NB4 (cell line): ENCODE results near the gene SENP7.

Experiments used
- DNase-seq: peaks from one replicate; pipeline ENCODE4 v3.0.0; 2010; ENCODE audit warnings: low read depth
- H3K4me3 ChIP-seq: one replicate; pipeline ENCODE4 v1.5.1; 2011; ENCODE audit warnings: mild to moderate bottlenecking, low read depth, low read length, moderate library complexity
- MYC ChIP-seq: IDR thresholded peaks from 2 replicates; pipeline ENCODE4 v1.6.1; 2011; ENCODE audit warnings: low read depth, low read length
- POLR2A ChIP-seq: IDR thresholded peaks from 2 replicates; pipeline ENCODE4 v1.6.1; 2011; ENCODE audit warnings: mild to moderate bottlenecking; ENCODE audit not compliant: insufficient read length; ENCODE audit errors: extremely low read depth
- TF ChIP-seq, protein P1 (sequence below): IDR thresholded peaks from 2 replicates; pipeline ENCODE4 v1.6.1; 2011; ENCODE audit warnings: low read depth, low read length
- TF ChIP-seq, protein P2 (sequence below): IDR thresholded peaks from one replicate; pipeline ENCODE4 v1.5.1; 2012; ENCODE audit warnings: low read depth, low read length

Gene SENP7

DNA sequence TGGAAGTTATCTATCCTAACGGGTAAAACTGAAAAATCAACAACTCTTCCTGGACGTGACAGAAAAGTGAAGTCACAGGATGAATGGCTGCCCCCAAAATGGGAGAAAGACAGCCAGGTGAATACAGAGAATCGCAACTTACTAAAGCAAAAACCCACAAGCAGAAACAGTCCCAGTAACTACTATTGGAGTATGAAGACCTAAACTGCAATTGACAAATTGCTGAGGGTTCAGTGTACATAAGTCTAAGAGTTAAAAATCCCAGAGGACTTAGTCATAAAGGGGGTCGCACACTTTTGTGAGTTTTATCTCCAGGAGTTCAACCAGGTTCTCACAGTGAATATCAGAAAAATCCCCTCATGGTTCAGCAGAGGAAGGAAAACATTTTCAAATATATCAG, 135.8 kb downstream of the SENP7 start:
- no peak overlapping the region for H3K4me3 ChIP-seq
- TF ChIP-seq, protein P1, sequence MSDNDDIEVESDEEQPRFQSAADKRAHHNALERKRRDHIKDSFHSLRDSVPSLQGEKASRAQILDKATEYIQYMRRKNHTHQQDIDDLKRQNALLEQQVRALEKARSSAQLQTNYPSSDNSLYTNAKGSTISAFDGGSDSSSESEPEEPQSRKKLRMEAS, result no peak
- TF ChIP-seq, protein P2, sequence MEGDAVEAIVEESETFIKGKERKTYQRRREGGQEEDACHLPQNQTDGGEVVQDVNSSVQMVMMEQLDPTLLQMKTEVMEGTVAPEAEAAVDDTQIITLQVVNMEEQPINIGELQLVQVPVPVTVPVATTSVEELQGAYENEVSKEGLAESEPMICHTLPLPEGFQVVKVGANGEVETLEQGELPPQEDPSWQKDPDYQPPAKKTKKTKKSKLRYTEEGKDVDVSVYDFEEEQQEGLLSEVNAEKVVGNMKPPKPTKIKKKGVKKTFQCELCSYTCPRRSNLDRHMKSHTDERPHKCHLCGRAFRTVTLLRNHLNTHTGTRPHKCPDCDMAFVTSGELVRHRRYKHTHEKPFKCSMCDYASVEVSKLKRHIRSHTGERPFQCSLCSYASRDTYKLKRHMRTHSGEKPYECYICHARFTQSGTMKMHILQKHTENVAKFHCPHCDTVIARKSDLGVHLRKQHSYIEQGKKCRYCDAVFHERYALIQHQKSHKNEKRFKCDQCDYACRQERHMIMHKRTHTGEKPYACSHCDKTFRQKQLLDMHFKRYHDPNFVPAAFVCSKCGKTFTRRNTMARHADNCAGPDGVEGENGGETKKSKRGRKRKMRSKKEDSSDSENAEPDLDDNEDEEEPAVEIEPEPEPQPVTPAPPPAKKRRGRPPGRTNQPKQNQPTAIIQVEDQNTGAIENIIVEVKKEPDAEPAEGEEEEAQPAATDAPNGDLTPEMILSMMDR, result no peak
- no peak for TF ChIP-seq POLR2A
- no peak for TF ChIP-seq MYC
- no peak for DNase-seq

DNA sequence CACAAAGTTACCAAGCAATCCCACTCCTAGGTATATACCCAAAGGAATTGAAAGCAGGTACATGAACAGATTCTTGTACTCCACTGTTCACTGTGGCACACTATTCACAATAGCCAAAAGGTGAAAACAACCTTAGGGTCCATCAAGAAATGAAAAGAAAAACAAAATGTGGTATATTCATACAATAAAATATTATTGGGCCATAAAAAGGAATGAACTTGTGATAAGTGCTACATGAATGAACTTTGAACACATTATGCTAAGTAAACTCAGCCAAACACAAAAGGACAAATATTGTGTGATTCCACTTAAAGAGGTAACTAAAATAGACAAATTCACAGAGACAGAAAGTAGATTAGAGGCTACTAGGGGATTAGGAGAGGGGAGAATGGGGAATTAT, 137.4 kb downstream of the SENP7 start:
- no peak for TF ChIP-seq POLR2A
- TF ChIP-seq, protein P1, result no peak
- TF ChIP-seq, protein P2, result no peak
- TF ChIP-seq MYC, result no peak
- H3K4me3 ChIP-seq, result no peak overlapping the region
- no peak for DNase-seq

DNA sequence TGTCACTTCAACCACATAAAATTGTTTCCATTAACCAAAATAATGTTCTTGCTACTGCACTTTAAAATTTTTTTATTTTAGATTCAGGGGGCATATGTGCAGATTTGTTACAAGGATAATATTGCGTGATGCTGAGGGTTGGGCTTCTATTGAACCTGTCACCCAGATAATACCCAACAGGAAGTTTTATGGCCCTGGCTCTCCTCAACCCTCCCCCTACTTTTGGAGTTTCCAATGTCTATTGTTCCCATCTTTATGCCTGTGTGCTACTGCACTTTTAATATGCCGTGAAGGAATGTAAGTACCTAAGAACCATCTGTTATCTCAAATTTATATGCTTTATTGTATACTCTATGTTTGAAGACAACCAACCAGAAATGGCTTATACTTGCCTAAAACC, 150.6 kb downstream of the SENP7 start:
- H3K4me3 ChIP-seq, result no peak overlapping the region
- DNase-seq, result no peak
- TF ChIP-seq, protein P2, result no peak
- TF ChIP-seq, protein P1, result no peak
- no peak for TF ChIP-seq MYC
- no peak for TF ChIP-seq POLR2A

DNA sequence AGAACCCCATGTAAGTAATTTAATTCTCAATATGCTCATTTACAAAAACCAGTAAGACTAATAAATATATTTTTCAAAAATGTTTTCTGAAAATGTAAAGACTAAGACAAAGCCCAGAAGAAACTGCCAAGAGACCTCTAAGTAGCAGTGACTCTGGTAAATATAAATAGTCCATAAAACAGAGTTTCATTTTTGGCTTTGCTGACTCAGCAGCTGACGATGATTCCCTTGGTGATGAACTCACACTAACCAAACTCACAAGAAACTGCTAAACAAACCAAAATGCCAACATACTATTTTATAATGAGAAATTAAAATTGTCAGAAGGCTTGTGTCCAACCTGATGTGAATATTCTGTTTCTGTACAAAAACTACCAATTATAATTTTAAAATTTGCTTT, 161.2 kb downstream of the SENP7 start:
- TF ChIP-seq POLR2A (no peak), MYC (no peak)
- no peak for DNase-seq
- no peak overlapping the region for H3K4me3 ChIP-seq

DNA sequence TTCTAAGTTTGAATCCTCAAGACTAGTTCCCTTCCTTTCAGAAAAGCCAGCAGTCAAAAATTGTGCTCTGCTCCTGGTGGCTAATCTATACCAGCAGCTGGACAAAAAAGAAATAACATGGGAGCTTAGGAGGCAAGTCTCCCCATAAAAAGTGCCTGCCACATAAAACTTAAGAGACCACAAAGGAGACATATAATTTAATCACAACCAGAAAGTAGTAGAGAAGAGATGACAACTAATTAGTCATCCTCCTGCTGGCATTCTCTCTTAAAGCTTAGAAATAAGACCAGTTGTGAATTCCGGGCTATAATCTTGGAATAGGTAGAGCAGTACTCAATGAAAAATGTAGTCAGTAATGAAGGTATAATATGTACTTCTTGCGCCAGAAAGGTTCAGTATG, 172.4 kb downstream of the SENP7 start:
- no peak overlapping the region for H3K4me3 ChIP-seq
- DNase-seq, result no peak

DNA sequence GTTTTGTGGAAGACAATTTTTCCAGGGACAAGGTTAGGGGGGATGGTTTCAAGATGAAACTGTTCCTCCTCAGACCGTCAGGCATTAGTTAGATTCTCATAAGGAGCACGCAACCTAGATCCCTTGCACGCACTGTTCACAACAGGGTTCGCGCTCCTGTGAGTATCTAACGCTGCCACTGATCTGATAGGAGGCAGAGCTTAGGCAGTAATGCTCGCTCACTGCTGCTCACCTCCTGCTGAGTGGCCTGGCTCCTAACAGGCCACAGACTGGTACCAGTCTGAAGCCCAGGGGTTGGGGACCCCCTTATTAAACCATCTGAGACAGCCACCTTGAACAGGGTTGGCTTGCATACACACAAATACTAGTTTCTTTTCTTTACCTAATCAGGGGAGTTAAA, 179.1 kb downstream of the SENP7 start:
- TF ChIP-seq MYC, result no peak
- TF ChIP-seq, protein P2, result no peak
- TF ChIP-seq, protein P1, result no peak
- no peak for TF ChIP-seq POLR2A

More for the DNA sequence above, 172.4 kb downstream of the SENP7 start:
- TF ChIP-seq POLR2A (no peak), MYC (no peak)
- TF ChIP-seq, protein P1, result no peak
- TF ChIP-seq, protein P2, result no peak

More for the DNA sequence above, 179.1 kb downstream of the SENP7 start:
- H3K4me3 ChIP-seq, result no peak overlapping the region
- DNase-seq, result no peak
